A549 (cell line): ENCODE measurements around the gene NUMA1. TPM values are rescaled to one million over a fixed set of nuclear protein-coding genes. Genes with fewer than 3 reads are reported as not detected.

Experiments used
- ATAC-seq, 2 experiments: fragments of 200-7000 bp in 1 of 2; fragments of >200 bp in 1 of 2; cut with Nextera tagmentation in 1 of 2; cut with Tn5 transposase in 1 of 2; 3 replicates each; pipeline versions ENCODE4 v1.8.0 to v1.9.1; 2018 to 2020; ENCODE audit warnings: mild to moderate bottlenecking in 1 of 2, moderate library complexity in 1 of 2
- CTCF ChIA-PET: fragments of 300-600 bp; sonication (Branson Sonifier 250); formaldehyde crosslinking; extraction: SDS; loops from one replicate; lab custom pipeline; 2021; ENCODE audit warnings: antibody characterized with exemption, inconsistent platforms; lab: Yijun Ruan, JAX
- POLR2A ChIA-PET: fragments of 350-600 bp; formaldehyde crosslinking; extraction: SDS; loops from one replicate; lab custom pipeline; 2021; ENCODE audit warnings: antibody characterized with exemption, inconsistent platforms; lab: Yijun Ruan, JAX
- DNase-seq, 2 experiments: peaks; one replicate each; pipeline versions ENCODE4 v3.0.0 to v3.0.0-alpha.2; 2011 to 2016; ENCODE audit warnings: low read depth in 1 of 2, low spot score in 1 of 2
- FAIRE-seq: peaks from 2 replicates; lab custom pipeline; 2011; peaks lifted over from hg19 to GRCh38; lab: Jason Lieb, UNC
- H3K27ac ChIP-seq, 2 experiments: fragments of >200 bp; sonication (Bioruptor Twin); formaldehyde crosslinking; 3 replicates each; pipeline ENCODE4 v1.5.1; 2016 to 2017
- H3K4me1 ChIP-seq: fragments of >200 bp; sonication (Bioruptor Twin); formaldehyde crosslinking; 3 replicates; pipeline ENCODE4 v1.6.1; 2016
- H3K4me2 ChIP-seq: fragments of >200 bp; sonication (Bioruptor Twin); formaldehyde crosslinking; 3 replicates; pipeline ENCODE4 v1.6.1; 2016
- H3K4me3 ChIP-seq: fragments of >200 bp; sonication (Bioruptor Twin); formaldehyde crosslinking; 3 replicates; pipeline ENCODE4 v1.5.1; 2016
- H3K9me3 ChIP-seq: fragments of >200 bp; sonication (Bioruptor Twin); formaldehyde crosslinking; 3 replicates; pipeline ENCODE4 v1.6.1; 2016
- CEBPB ChIP-seq, 2 experiments: fragments of >200 bp in 1 of 2; sonication (Bioruptor Twin) in 1 of 2; formaldehyde crosslinking in 1 of 2; IDR thresholded peaks; 2 replicates each; pipeline ENCODE4 v1.6.1; 2012 to 2016
- EHF ChIP-seq: fragments of 250-450 bp; sonication (Bioruptor Pico); IDR thresholded peaks from 2 replicates; pipeline ENCODE4 v1.5.0; 2020; ENCODE audit warnings: mild to moderate bottlenecking
- GATA3 ChIP-seq: IDR thresholded peaks from 2 replicates; pipeline ENCODE4 v1.6.1; 2012; ENCODE audit warnings: borderline replicate concordance
- HOXA7 ChIP-seq: fragments of 250-450 bp; sonication (Bioruptor Pico); IDR thresholded peaks from 2 replicates; pipeline ENCODE4 v1.5.0; 2020; ENCODE audit warnings: mild to moderate bottlenecking, moderate library complexity
- HOXB5 ChIP-seq: fragments of 250-450 bp; sonication (Bioruptor Pico); IDR thresholded peaks from 2 replicates; pipeline ENCODE4 v1.5.0; 2020; ENCODE audit warnings: mild to moderate bottlenecking, moderate library complexity
- JUN ChIP-seq, 2 experiments: fragments of >200 bp; sonication (Bioruptor Twin); formaldehyde crosslinking; IDR thresholded peaks; 2 replicates in 1 of 2; 3 replicates in 1 of 2; pipeline ENCODE4 v1.6.1; 2016 to 2017
- RAD21 ChIP-seq, 2 experiments: fragments of >200 bp in 1 of 2; sonication (Bioruptor Twin) in 1 of 2; formaldehyde crosslinking in 1 of 2; IDR thresholded peaks in 1 of 2; conservative IDR thresholded peaks in 1 of 2; 2 replicates in 1 of 2; 3 replicates in 1 of 2; pipeline ENCODE4 v1.6.1; 2012 to 2018; ENCODE audit warnings: inconsistent platforms in 1 of 2
- RCOR1 ChIP-seq: fragments of 150-350 bp; IDR thresholded peaks from 2 replicates; pipeline ENCODE4 v1.6.1; 2014; ENCODE audit warnings: antibody characterized with exemption, low read length, low read depth
- ZSCAN20 ChIP-seq: fragments of 250-450 bp; sonication (Bioruptor Pico); IDR thresholded peaks from 2 replicates; pipeline ENCODE4 v1.8.0; 2022; ENCODE audit warnings: mild to moderate bottlenecking, moderate library complexity
- WGBS: methylation state at CpG from one replicate; pipeline ENCODE4 v1.1.6; 2017; ENCODE audit errors: missing lambda C conversion rate; 5-methylcytosine and 5-hydroxymethylcytosine counted together
- polyA plus RNA-seq, 4 experiments: library from polyadenylated mRNA; depleted of rRNA in 3 of 4; stranded (reverse); fragments of >200 nt; fragmentation: RNase III in 1 of 4; extraction: RNeasy Plus Mini Kit Qiagen cat#74134 plus additional on column Dnase treatment in 1 of 4; gene quantifications; 2 replicates in 3 of 4; 3 replicates in 1 of 4; pipeline ENCODE4 v1.2.3, GENCODE V29; 2011 to 2017
- TF ChIP-seq, protein P1 (sequence below): fragments of >200 bp; sonication (Bioruptor Twin); formaldehyde crosslinking; IDR thresholded peaks from 2 replicates; pipeline ENCODE4 v1.6.1; 2016
- TF ChIP-seq, protein P2 (sequence below): IDR thresholded peaks from 2 replicates; pipeline ENCODE4 v1.6.1; 2012; ENCODE audit warnings: low read depth, borderline replicate concordance
- TF ChIP-seq, protein P3 (sequence below): IDR thresholded peaks from 2 replicates; pipeline ENCODE4 v1.6.1; 2012

The NUMA1 gene
- polyA plus RNA-seq, 2 of the 4 experiments (the other 2 are of a cell fraction): 51.5 to 65.8 TPM

DNA sequence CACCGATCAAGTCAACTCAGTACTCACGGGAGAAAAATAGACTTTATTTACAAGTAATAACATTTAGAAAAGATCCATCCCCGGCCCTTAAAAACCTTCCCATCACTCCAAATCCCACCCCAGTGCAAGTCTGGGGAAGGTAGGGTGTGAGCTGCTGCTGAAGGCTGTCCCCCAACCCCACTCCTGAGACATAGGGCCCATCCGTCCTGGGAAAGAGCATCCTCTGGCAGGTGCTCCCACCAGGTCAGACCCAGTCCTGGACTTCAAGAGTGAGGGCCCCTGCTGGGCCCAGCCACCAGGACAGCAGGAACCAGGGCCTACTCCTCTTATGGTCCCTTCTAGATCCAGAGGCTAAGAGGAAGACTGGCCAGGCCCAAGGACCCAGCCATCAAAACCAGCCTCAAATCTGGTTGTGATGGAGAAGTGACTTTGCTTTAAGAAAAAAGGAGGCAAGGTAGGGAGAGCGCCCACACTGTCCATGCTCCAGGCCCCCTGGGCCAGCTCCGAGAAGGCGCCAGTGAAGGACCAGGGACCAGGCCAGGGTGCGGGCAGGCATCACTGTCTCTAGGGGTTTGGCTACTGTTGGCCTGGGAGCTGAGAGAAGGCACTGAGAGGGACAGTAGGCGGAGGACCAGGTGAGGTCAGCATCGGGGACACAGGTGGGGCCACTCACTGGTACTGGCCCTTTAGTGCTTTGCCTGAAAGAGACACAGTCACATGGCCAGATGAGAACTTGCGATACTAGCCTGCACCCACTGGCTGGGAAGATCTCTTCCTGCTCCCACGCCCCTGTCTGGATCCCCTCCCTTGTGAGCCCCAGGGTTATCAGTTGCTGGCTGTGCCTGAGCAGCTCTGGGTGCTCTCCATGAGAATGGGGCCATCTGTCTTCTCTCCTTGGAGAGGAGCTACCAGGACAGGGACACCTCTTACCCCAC lies 77.2 kb downstream of the NUMA1 start:
- POLR2A ChIA-PET: no interaction called here
- no peak for FAIRE-seq
- no peak overlapping the region for H3K27ac ChIP-seq
- TF ChIP-seq GATA3 (no peak), JUN (IDR thresholded peaks at IDR 0.05) (0 out of 5 replicates have a peak, but pooled peaks of 1 of the 2 experiments have one; percentile 2)
- TF ChIP-seq, all 56 proteins: peak for 1
- DNase-seq (no peak), ATAC-seq (peak in 1 of 2 experiments; percentile 4; a peak in 2 of 6 replicates)
- 85% methylated on average over 7 of the region's 12 CpGs for WGBS
- CTCF ChIA-PET: interaction anchor here (0.6 to 4.8 kb wide), 6 partner anchors 13 to 243 kb away, joined by 3 to 21 read pairs (median 6); partner anchors contain the start of genes RNF121 and XNDC1N
- H3K4me3 ChIP-seq: no peak overlapping the region
- no peaks in the 10 kb centered on the region for H3K9me3 ChIP-seq
- H3K4me1 ChIP-seq: 0 out of 3 replicates have a peak, but pooled peaks cover 11% of the 10 kb centered on the region
- no peak overlapping the region for H3K4me2 ChIP-seq

DNA sequence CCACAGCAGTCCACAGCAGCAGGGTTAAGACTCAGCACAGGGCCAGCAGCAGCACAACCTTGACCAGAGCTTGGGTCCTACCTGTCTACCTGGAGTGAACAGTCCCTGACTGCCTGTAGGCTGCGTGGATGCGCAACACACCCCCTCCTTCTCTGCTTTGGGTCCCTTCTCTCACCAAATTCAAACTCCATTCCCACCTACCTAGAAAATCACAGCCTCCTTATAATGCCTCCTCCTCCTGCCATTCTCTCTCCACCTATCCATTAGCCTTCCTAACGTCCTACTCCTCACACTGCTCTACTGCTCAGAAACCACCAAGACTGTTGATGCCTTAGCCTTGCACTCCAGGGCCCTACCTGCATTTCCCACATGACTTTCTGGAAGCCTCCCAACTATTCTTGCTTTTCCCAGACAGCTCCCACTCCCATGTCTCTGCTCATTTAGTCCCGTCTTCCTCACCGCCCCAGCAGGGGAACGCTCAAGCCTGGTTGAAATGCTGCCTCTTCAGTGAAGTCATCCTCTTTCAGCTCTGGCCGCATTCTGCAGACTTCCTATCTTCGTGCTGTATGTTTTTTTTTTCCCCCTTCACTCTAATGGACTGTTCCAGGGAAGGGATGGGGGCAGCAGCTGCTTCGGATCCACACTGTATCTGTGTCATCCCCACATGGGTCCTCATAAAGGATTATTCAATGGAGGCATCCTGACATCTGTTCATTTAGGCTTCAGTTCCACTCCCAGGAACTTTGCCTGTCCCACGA lies 78.3 kb downstream of the NUMA1 start:
- ATAC-seq: no peak; a peak in 1 of 6 replicates
- WGBS: 85% methylated on average over 10 of the region's 10 CpGs
- POLR2A ChIA-PET: no interaction called here
- H3K4me2 ChIP-seq: no peak overlapping the region
- no peak overlapping the region for H3K27ac ChIP-seq
- TF ChIP-seq, protein P1, sequence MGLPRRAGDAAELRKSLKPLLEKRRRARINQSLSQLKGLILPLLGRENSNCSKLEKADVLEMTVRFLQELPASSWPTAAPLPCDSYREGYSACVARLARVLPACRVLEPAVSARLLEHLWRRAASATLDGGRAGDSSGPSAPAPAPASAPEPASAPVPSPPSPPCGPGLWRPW: no peak
- peak in 1 of 2 experiments; percentile 11; a peak in 1 of 5 replicates for TF ChIP-seq JUN (IDR thresholded peaks at IDR 0.05)
- TF ChIP-seq, all 56 proteins: peak for 1
- H3K4me3 ChIP-seq: no peak overlapping the region
- no peaks in the 10 kb centered on the region for H3K9me3 ChIP-seq
- DNase-seq (no peak), FAIRE-seq (no peak)
- H3K4me1 ChIP-seq: 0 out of 3 replicates have a peak, but pooled peaks cover 11% of the 10 kb centered on the region
- CTCF ChIA-PET: interaction anchor here (1.0 to 4.8 kb wide), 3 partner anchors 14 to 24 kb away, joined by 4 to 21 read pairs (median 10); no protein-coding TSS in a partner anchor

DNA sequence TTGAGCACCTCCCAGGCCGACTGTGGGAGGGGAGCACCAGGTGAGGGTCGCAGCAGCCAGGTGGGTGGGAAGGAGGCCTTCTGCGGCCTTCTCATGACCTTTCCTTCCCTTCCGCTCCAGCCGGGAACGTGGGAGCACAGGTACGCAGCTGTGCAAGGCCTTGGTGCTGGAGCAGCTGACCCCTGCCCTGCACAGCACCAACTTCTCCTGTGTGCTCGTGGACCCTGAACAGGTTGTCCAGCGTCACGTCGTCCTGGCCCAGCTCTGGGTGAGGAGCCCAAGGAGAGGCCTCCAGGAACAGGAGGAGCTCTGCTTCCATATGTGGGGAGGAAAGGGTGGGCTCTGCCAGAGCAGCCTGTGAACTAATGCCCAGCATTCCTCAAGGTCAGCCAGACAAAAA lies 79.1 kb downstream of the NUMA1 start:
- CTCF ChIA-PET: interaction anchor here (1.0 to 4.8 kb wide), 2 partner anchors 23 to 24 kb away, joined by 4 to 21 read pairs; no protein-coding TSS in a partner anchor
- no peak overlapping the region for H3K4me2 ChIP-seq
- FAIRE-seq (no peak), DNase-seq (no peak)
- 0 out of 3 replicates have a peak, but pooled peaks cover 11% of the 10 kb centered on the region for H3K4me1 ChIP-seq
- no peak overlapping the region for H3K4me3 ChIP-seq
- POLR2A ChIA-PET: no interaction called here
- no peak overlapping the region for H3K27ac ChIP-seq
- TF ChIP-seq RAD21 (conservative IDR thresholded peaks at IDR 0.05 in 1 of 2, IDR thresholded peaks at IDR 0.05 in 1 of 2): no peak
- TF ChIP-seq HOXA7: no peak
- TF ChIP-seq, protein P2, sequence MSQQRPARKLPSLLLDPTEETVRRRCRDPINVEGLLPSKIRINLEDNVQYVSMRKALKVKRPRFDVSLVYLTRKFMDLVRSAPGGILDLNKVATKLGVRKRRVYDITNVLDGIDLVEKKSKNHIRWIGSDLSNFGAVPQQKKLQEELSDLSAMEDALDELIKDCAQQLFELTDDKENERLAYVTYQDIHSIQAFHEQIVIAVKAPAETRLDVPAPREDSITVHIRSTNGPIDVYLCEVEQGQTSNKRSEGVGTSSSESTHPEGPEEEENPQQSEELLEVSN: no peak
- TF ChIP-seq, protein P3, sequence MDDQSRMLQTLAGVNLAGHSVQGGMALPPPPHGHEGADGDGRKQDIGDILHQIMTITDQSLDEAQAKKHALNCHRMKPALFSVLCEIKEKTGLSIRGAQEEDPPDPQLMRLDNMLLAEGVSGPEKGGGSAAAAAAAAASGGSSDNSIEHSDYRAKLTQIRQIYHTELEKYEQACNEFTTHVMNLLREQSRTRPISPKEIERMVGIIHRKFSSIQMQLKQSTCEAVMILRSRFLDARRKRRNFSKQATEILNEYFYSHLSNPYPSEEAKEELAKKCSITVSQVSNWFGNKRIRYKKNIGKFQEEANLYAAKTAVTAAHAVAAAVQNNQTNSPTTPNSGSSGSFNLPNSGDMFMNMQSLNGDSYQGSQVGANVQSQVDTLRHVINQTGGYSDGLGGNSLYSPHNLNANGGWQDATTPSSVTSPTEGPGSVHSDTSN: no peak
- no peak for TF ChIP-seq HOXB5
- TF ChIP-seq EHF (CRISPR knock-in tag): no peak
- no peak for TF ChIP-seq GATA3
- TF ChIP-seq ZSCAN20: no peak
- TF ChIP-seq CEBPB (IDR thresholded peaks at IDR 0.05): no peak
- TF ChIP-seq RCOR1: no peak
- TF ChIP-seq, all 56 proteins: peak for 0
- ATAC-seq: no peak
- H3K9me3 ChIP-seq: no peaks in the 10 kb centered on the region
- WGBS: 86% methylated on average over 8 of the region's 11 CpGs
